ENCODE measurements around the gene CCDC192. TPM values are rescaled to one million over a fixed set of nuclear protein-coding genes. Genes with fewer than 3 reads are reported as not detected.

Gene CCDC192
- total RNA-seq, 1 experiment from 2014 or later: not detected

- BruUV-seq (replicated peaks): no TSS peak
- Histone ChIP-seq H3K27ac (ENCODE audit: low read depth, low read length, poor library complexity, severe bottlenecking) (no peak overlapping the region), H3K36me3 (ENCODE audit: insufficient read depth, low read length, poor library complexity, severe bottlenecking) (no peaks in the 10 kb centered on the region), H3K4me3 (ENCODE audit: low read depth, low read length, poor library complexity, severe bottlenecking) (no peak overlapping the region), H3K27me3 (replicated peaks; ENCODE audit: insufficient read depth, low read depth, low read length, poor library complexity) (no peaks in the 10 kb centered on the region), H3K4me1 (ENCODE audit: insufficient read depth, low read length, poor library complexity, severe bottlenecking) (no peaks in the 10 kb centered on the region), H3K9me3 (ENCODE audit: low read depth, low read length, poor library complexity, severe bottlenecking) (no peaks in the 10 kb centered on the region)
- CTCF ChIA-PET: no interaction called here
- no peak for TF ChIP-seq CTCF (conservative IDR thresholded peaks at IDR 0.05; ENCODE audit: low read depth, low read length)
- TF ChIP-seq EZH2 (IDR thresholded peaks at IDR 0.05; ENCODE audit: borderline replicate concordance, low read depth, low read length, poor library complexity, severe bottlenecking): no peak
- POLR2A ChIA-PET (ENCODE audit: low non-redundant PET): no interaction called here
- intact Hi-C loops (cut with micrococcal nuclease; ENCODE audit: unreplicated experiment): no loop called here
- DNase-seq (ENCODE audit: low spot score): no peak
Observed at GRCh38 chr5:127919006-127919796, 216.0 kb downstream of the CCDC192 start.

GRCh38 chr5:127919818-127920217, 216.6 kb downstream of the CCDC192 start:
- Histone ChIP-seq H3K4me1 (ENCODE audit: insufficient read depth, low read length, poor library complexity, severe bottlenecking) (no peaks in the 10 kb centered on the region), H3K27ac (ENCODE audit: low read depth, low read length, poor library complexity, severe bottlenecking) (no peak overlapping the region), H3K27me3 (replicated peaks; ENCODE audit: insufficient read depth, low read depth, low read length, poor library complexity) (no peaks in the 10 kb centered on the region), H3K9me3 (ENCODE audit: low read depth, low read length, poor library complexity, severe bottlenecking) (no peaks in the 10 kb centered on the region), H3K4me3 (ENCODE audit: low read depth, low read length, poor library complexity, severe bottlenecking) (no peak overlapping the region), H3K36me3 (ENCODE audit: insufficient read depth, low read length, poor library complexity, severe bottlenecking) (no peaks in the 10 kb centered on the region)
- no TSS peak for BruUV-seq (replicated peaks)
- CTCF ChIA-PET: no interaction called here
- intact Hi-C loops (cut with micrococcal nuclease; ENCODE audit: unreplicated experiment): no loop called here
- TF ChIP-seq EZH2 (IDR thresholded peaks at IDR 0.05; ENCODE audit: borderline replicate concordance, low read depth, low read length, poor library complexity, severe bottlenecking): no peak
- no peak for TF ChIP-seq CTCF (conservative IDR thresholded peaks at IDR 0.05; ENCODE audit: low read depth, low read length)
- no peak for DNase-seq (ENCODE audit: low spot score)
- POLR2A ChIA-PET (ENCODE audit: low non-redundant PET): no interaction called here

GRCh38 chr5:127920936-127921335, 217.7 kb downstream of the CCDC192 start:
- no peaks in the 10 kb centered on the region for H3K27me3 ChIP-seq (replicated peaks; ENCODE audit: insufficient read depth, low read depth, low read length, poor library complexity)
- no peaks in the 10 kb centered on the region for H3K4me1 ChIP-seq (ENCODE audit: insufficient read depth, low read length, poor library complexity, severe bottlenecking)
- no peak overlapping the region for H3K4me3 ChIP-seq (ENCODE audit: low read depth, low read length, poor library complexity, severe bottlenecking)
- H3K36me3 ChIP-seq (ENCODE audit: insufficient read depth, low read length, poor library complexity, severe bottlenecking): no peaks in the 10 kb centered on the region
- no peak for DNase-seq (ENCODE audit: low spot score)
- CTCF ChIA-PET: no interaction called here
- intact Hi-C loops (cut with micrococcal nuclease; ENCODE audit: unreplicated experiment): no loop called here
- H3K9me3 ChIP-seq (ENCODE audit: low read depth, low read length, poor library complexity, severe bottlenecking): no peaks in the 10 kb centered on the region
- POLR2A ChIA-PET (ENCODE audit: low non-redundant PET): interaction anchor here (0.7 kb wide), 1 partner anchor 20 kb away, joined by 3 read pairs; no protein-coding TSS in a partner anchor
- BruUV-seq (replicated peaks): no TSS peak
- no peak for TF ChIP-seq CTCF (conservative IDR thresholded peaks at IDR 0.05; ENCODE audit: low read depth, low read length)
- TF ChIP-seq EZH2 (IDR thresholded peaks at IDR 0.05; ENCODE audit: borderline replicate concordance, low read depth, low read length, poor library complexity, severe bottlenecking): no peak
- no peak overlapping the region for H3K27ac ChIP-seq (ENCODE audit: low read depth, low read length, poor library complexity, severe bottlenecking)
